Activated CD4-positive, alpha-beta T cell treated with anti-CD3 and anti-CD28 coated beads for 24 hours (primary cell): ENCODE measurements around the gene CTNNBL1.

Experiments used
- DNase-seq, 2 donors: peaks; one replicate each; pipeline ENCODE4 v3.0.0-alpha.2; 2020; ENCODE audit warnings: low read depth in 2 of 2

The CTNNBL1 gene

GRCh38 chr20:37878835-37879599 lies 185.2 kb downstream of the CTNNBL1 start:
- no peak for DNase-seq

- DNase-seq = no peak
These were observed 186.0 kb downstream of the CTNNBL1 start for GRCh38 chr20:37879843-37880242.

DNA sequence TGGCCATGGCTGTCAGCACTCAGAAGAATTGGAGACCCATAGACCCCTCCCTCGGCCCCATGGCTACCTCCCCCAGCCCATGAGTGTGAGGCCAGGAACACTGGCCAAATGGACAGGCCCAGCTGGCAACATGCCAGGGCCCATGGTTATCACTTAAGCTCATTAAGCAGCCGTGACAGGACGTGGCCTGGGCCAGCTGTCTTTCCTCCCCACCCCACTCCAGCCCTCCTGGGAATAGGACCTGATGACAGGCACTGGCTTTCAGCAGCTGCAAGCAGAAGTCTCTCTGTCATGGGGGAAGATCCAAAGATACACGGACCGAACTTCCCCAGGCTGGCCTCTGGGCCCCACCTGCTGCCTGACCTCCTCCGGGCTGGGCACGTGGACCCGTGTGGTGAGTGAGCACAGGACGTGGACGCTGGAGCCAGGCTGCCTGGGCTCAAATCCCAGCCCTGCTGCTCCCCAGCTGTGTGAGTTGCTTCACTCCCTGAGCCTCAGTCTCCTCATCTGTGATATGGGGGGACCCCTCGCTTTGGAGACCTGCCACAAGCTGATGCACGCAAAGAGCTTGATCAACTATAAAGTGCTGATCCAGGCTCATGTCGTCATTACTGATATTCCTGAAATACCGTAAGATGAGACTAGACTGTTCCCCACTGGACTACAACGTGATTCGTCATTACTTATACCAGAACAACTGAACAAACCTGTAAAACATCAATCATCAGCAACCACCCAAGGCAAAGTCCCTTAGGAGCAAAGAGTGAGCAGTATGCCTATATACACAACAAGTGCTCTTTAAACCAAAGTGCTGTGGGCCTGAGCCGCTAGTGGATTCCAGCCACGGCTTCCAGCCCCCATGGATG lies 187.1 kb downstream of the CTNNBL1 start:
- DNase-seq = no peak

- DNase-seq = no peak
These were observed 187.9 kb downstream of the CTNNBL1 start for GRCh38 chr20:37881601-37882343.

- no peak for DNase-seq
These were observed 189.3 kb downstream of the CTNNBL1 start for GRCh38 chr20:37882961-37883712.

DNA sequence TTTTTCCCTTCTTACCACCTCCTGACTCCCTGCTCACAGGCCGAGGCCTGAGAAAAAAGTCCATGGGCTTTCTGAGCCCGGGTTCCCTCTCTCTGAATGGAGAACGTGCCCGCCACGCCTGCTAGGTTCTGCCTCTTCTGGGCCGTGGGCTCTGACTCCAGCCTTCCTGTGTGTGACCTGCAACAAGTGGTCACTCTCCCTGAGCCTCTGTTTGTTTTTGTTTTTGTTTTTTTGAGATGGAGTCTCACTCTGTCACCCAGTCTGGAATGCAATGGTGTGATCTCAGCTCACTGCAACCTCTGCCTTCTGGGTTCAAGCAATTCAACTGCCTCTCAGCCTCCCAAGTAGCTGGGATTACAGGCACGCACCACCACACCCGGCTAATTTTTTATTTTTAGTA lies 191.2 kb downstream of the CTNNBL1 start:
- no peak for DNase-seq

GRCh38 chr20:37885593-37886503 lies 192.0 kb downstream of the CTNNBL1 start:
- DNase-seq = no peak

GRCh38 chr20:37886851-37887297 lies 193.0 kb downstream of the CTNNBL1 start:
- no peak for DNase-seq

- no peak for DNase-seq
These were observed 194.8 kb downstream of the CTNNBL1 start for GRCh38 chr20:37888641-37889040.

GRCh38 chr20:37890108-37890507 lies 196.3 kb downstream of the CTNNBL1 start:
- no peak for DNase-seq

GRCh38 chr20:37890643-37891042 lies 196.8 kb downstream of the CTNNBL1 start:
- DNase-seq = no peak

GRCh38 chr20:37892001-37892400 lies 198.2 kb downstream of the CTNNBL1 start:
- no peak for DNase-seq

DNA sequence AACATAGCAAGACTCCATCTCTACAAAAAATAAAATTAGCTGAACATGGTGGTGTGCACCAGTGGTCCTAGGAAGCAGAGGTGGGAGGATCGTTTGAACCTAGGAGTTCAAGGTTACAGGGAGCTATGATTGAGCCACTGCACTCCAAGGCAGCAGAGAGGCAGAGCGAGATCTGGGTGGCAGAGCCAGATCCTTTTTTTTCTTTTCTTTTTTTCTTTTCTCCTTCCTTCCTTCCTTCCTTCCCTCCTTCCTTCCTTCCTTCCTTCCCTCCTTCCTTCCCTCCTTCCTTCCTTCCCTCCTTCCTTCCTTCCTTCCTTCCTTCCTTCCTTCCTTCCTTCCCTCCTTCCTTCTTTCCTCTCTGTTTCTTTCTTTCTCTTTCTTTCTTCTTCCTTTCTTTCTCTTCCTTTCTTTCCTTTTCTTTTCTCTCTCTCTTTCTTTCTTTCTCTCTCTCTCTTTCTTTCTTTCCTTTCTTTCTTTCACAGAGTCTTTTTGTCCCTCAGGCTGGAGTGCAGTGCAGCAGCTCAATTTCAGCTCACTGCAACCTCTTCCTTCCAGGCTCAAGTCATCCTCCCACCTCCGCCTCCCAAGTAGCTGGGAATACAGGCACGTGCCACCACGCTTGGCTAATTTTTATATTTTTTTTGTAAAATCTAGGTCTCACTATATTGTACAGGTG lies 199.9 kb downstream of the CTNNBL1 start:
- DNase-seq = no peak

DNA sequence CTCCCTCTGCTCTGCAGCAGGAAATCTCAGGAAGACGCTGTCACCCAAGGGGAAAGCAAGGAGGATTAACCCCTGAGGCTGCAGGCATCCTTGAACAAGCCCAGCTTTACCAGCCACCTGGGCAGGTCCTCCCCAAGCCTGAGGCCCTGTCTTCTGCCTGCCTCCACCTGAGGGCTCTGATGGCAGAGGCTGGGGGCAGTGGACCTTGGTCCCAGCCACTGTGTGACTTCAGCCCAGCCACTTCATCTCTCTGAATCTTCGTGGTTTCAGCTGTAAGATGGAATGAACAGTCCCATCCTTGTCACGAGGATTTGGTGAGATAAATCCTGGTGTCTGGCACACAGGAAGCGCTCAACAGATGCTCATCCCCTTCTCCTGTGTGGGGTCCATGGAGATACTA lies 200.6 kb downstream of the CTNNBL1 start:
- no peak for DNase-seq

DNA sequence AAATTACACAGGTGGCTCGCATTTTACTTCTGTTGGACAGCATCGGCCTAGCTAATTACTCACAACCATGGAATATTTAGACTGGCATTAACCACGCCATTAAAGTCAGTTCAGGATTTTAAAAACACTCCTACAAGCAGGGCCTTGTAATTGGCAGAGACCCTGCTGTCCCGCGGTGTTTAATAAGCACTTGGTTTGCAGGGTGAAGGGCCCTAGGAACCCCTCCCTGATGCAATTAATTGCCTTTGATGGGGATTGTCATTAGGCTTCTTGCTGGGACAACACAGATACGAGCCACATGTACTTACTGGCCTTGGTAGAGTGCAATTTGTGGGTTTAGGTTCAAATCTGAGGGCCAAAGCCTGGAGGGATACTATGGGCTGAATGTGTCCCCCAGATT lies 201.3 kb downstream of the CTNNBL1 start:
- DNase-seq = no peak

GRCh38 chr20:37896932-37897548 lies 203.2 kb downstream of the CTNNBL1 start:
- DNase-seq = no peak

DNA sequence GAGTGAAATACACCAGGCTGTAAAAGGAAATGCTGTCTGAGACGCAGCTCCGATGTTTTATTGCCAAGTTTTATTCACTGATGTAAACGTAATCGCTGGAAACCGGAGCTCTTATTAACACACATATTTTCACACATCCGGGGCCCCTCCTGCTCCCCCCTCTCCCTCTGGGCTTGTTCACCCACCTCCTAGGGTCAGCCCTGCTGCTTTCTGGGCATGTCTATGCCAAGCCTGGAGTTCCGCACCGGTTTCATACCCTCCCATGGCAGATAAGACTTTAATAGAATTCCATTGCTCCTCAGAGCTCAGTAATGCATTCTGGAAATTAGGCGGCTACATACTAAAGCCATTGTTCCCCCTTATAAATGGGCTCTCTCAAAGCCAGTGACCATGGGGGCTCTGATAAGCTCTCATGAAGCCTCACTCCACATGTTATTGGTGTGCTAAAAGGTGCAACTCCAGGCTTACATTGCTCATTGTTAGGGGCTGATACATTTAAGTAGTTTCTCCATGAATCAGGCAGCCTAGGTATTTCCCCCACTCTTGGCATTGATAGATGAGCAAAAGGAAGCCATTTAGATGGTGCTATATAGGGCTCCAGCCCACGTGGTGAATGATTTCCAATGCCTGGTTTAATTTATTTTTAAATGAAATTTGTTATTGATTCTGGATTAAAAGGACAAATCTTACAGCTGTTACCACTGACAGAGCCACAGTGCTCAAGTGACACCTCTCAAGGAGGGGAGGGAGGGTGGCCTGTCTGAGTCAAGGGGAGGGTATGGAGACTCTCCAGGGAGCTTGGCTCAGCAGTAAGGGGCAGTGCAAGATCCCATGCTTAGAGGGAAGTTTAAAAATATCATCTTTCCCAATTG lies 204.6 kb downstream of the CTNNBL1 start:
- peak in 1 of 2 donors; percentile 2 for DNase-seq
